ENCODE data around the gene BIN2.

BIN2 gene

DNA sequence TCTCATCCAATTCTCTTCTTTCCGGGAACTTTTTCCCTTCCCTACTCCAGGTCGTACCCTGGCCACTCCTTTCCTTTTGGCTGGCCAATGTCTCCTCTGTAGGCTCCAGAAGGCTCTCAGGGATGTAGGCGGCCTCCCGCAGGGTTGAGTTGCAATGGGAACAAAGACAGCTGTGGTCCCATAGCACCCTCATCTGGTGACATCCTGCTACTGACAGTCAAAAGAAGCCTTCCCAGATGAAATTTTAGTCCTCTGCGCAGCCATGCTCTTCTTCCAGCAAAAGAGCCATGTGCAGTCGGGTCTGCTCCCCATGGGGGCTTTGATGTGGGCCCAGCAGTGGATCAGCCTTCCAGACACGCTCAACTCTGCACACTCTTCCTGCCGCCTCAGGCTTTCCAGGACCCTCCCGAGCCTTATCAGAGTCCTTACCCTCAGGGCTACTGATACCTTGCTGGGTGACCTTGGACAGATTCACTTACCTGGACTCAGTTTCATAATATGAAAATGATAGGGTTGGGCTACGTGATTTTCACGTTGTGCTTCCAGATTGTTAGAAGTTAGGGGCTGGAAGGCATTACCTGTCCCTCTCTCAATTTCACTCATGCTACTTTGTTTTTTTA lies 28.0 kb upstream of the BIN2 start:
- Histone ChIP-seq H3K9me3 (no peaks in the 10 kb centered on the region), H3K27me3 (no peaks in the 10 kb centered on the region), H3K4me3 (ENCODE audit: low read depth, low read length) (no peak overlapping the region), H3K4me1 (peaks cover 3% of the 10 kb centered on the region; the same call in 1 of the 2 replicates), H3K36me3 (no peaks in the 10 kb centered on the region)
- TF ChIP-seq, protein P1, sequence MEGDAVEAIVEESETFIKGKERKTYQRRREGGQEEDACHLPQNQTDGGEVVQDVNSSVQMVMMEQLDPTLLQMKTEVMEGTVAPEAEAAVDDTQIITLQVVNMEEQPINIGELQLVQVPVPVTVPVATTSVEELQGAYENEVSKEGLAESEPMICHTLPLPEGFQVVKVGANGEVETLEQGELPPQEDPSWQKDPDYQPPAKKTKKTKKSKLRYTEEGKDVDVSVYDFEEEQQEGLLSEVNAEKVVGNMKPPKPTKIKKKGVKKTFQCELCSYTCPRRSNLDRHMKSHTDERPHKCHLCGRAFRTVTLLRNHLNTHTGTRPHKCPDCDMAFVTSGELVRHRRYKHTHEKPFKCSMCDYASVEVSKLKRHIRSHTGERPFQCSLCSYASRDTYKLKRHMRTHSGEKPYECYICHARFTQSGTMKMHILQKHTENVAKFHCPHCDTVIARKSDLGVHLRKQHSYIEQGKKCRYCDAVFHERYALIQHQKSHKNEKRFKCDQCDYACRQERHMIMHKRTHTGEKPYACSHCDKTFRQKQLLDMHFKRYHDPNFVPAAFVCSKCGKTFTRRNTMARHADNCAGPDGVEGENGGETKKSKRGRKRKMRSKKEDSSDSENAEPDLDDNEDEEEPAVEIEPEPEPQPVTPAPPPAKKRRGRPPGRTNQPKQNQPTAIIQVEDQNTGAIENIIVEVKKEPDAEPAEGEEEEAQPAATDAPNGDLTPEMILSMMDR (IDR thresholded peaks at IDR 0.05; ENCODE audit: low read depth, low read length), result peak; percentile 81
- DNase-seq, result peak; percentile 63

GRCh38 chr12:51349026-51349425 lies 25.1 kb upstream of the BIN2 start:
- TF ChIP-seq, protein P1 (IDR thresholded peaks at IDR 0.05; ENCODE audit: low read depth, low read length), result no peak
- no peaks in the 10 kb centered on the region for H3K27me3 ChIP-seq
- H3K4me1 ChIP-seq, result peaks cover 3% of the 10 kb centered on the region; the same call in 1 of the 2 replicates
- no peaks in the 10 kb centered on the region for H3K36me3 ChIP-seq
- no peaks in the 10 kb centered on the region for H3K9me3 ChIP-seq
- DNase-seq, result no peak
- H3K4me3 ChIP-seq (ENCODE audit: low read depth, low read length), result no peak overlapping the region

DNA sequence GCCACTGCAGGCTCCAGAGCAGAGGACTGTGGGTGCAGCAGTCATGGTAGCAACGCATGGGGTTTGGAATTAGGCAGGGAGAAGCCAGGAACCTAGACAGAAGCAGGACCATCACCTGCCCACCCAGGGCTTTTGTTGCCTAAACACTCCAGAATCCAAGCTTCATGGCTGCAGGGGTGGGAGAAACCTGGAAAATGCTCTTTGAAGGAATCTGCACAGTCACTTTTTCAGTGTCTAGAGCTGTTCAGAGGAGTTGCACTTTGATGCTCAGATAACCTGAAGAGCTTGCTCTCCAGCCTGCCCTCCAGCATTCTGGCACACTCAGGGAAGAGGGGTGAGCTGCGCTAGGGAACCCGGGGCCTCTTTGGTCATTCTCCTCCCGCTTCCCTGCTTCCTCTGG lies 24.1 kb upstream of the BIN2 start:
- Histone ChIP-seq H3K4me3 (ENCODE audit: low read depth, low read length) (no peak overlapping the region), H3K4me1 (peaks cover 3% of the 10 kb centered on the region; the same call in 1 of the 2 replicates), H3K9me3 (no peaks in the 10 kb centered on the region), H3K36me3 (no peaks in the 10 kb centered on the region), H3K27me3 (no peaks in the 10 kb centered on the region)
- TF ChIP-seq, protein P1 (IDR thresholded peaks at IDR 0.05; ENCODE audit: low read depth, low read length), result no peak
- DNase-seq, result no peak

DNA sequence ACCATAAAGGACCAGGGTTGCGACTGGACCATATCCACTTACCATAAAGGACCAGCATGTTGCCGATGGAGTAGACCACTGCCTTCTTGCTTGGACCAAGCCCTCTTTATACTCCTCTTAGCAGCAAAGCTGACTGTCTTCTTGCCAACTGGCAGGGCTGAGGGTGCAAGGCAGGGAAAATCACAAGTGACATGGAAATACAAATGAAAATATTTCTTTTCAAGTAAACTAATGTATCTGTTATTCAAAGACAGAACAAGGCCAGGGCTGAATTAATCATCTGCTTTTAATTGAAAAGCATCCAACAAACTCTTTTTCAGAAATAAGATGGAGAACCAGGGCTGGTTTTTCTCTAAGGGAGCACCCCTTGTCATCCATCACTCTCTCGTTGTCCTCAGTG lies 22.6 kb upstream of the BIN2 start, which contains the start of gene CELA1:
CELA1 (minus strand) TSS at position 99 of the 400 bp plus-strand sequence; CDS start at position 58, 41 bp downstream.
- no peak for DNase-seq
- Histone ChIP-seq H3K4me1 (peaks cover 3% of the 10 kb centered on the region; the same call in 1 of the 2 replicates), H3K27me3 (no peaks in the 10 kb centered on the region), H3K4me3 (ENCODE audit: low read depth, low read length) (no peak within 1 kb of the TSS), H3K36me3 (no peaks in the 10 kb centered on the region), H3K9me3 (no peaks in the 10 kb centered on the region)
- TF ChIP-seq, protein P1 (IDR thresholded peaks at IDR 0.05; ENCODE audit: low read depth, low read length), result no peak

- no peak for DNase-seq
- Histone ChIP-seq H3K4me3 (ENCODE audit: low read depth, low read length) (no peak overlapping the region), H3K27me3 (no peaks in the 10 kb centered on the region), H3K9me3 (no peaks in the 10 kb centered on the region), H3K36me3 (no peaks in the 10 kb centered on the region), H3K4me1 (no peaks in the 10 kb centered on the region)
- TF ChIP-seq, protein P1 (IDR thresholded peaks at IDR 0.05; ENCODE audit: low read depth, low read length), result no peak
Measured at GRCh38 chr12:51345681-51346080, 21.7 kb upstream of the BIN2 start.

- Histone ChIP-seq H3K36me3 (no peaks in the 10 kb centered on the region), H3K9me3 (no peaks in the 10 kb centered on the region), H3K4me3 (ENCODE audit: low read depth, low read length) (no peak overlapping the region), H3K4me1 (no peaks in the 10 kb centered on the region), H3K27me3 (no peaks in the 10 kb centered on the region)
- TF ChIP-seq, protein P1 (IDR thresholded peaks at IDR 0.05; ENCODE audit: low read depth, low read length), result no peak
- no peak for DNase-seq
Measured at GRCh38 chr12:51343201-51343600, 19.2 kb upstream of the BIN2 start.
